Dedifferentiated amniotic fluid mesenchymal stem cell (primary cell): ENCODE results near the gene MPRIP.

Source experiments
- DNase-seq: peaks from one replicate; pipeline ENCODE4 v3.0.0-alpha.2; 2016; ENCODE audit errors: extremely low spot score

MPRIP gene

GRCh38 chr17:17108451-17109049 is 66.3 kb downstream of the MPRIP start:
- DNase-seq = no peak

DNA sequence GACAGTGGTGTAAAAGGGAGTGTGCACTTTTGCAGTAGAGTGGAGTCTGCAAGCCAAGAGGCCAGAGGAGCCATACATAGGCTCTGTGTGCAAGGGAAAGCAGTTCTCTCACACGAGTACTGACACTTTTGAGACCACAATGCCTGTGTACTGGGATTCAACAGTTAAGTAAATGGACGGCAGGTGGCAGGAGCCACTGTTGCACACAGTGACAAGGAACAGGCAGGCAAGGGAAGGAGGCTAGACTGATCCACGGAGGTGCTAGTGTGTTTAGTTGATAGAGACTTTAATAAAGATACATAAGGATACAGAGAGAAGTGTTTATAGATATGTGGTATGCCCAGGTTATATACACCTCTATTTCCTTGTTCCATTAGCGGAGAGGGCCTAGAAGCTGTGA is 67.0 kb downstream of the MPRIP start:
- DNase-seq = no peak

- no peak for DNase-seq
Observed at GRCh38 chr17:17109907-17110306, 67.7 kb downstream of the MPRIP start.

DNA sequence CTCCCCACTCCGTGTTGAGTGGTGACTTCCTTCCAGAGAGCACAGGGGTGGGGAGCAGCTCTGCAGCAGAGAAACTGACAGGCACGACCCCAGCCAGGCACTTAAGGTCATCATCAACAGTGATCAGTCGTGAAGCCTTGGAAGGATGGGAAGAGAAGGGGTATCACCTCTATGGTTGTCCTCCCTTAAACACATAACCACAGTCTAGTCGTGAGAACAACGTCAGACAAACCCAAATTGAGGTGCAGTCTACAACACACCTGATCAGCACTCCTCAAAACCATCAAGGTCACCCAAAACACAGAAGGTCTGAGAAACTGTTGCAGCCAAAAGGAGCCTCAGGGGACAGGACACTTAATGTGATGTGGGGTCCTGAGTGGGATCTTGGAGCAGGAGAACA is 68.3 kb downstream of the MPRIP start:
- DNase-seq = no peak

DNA sequence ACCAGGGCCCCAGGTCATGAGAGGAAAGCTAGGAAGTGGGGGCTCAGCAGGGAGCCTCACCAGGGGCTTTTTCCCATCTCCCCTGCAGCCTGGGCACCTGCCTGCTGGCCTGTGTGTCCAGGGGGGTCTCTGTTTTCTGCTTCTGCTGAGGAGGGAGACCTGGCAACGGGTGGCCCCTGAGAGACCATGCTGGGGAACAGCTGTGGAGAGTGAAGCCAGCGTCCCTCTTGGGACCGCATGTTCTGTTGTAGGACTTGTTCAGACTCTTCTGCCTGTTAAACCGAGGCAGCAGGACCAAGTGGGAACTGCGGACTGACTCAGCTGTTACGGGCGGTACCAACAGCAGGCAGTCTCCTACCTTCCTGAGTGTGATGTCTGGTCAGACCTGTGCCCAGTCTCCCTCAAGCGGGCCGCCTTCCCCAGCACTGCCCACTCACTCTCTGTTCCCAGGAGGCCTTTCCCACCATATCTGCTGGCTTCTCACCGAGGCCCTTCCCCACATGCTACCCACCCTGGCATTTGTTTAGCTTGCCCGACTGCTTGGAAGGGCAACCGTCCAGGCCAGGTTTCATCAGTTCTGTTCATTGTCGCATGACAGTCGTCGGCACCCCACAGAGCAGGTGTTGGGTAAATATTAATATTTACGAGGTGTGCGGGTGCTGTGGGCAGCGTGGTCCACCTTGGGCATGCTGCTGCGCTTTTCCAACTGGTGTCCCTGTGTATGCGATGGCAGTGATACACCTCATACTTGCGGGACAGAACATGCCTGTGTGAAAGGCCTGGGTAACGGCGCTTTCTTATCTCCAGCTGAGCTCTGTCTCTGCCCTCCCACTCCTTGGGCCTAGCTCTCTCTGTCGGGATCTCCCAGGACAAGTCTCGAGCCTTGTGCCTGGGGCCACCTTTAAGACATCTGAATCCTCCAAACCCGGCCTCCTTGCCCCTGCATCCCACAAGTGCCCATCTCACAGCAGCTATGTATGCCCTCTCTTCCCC is 69.4 kb downstream of the MPRIP start:
- DNase-seq = no peak

DNA sequence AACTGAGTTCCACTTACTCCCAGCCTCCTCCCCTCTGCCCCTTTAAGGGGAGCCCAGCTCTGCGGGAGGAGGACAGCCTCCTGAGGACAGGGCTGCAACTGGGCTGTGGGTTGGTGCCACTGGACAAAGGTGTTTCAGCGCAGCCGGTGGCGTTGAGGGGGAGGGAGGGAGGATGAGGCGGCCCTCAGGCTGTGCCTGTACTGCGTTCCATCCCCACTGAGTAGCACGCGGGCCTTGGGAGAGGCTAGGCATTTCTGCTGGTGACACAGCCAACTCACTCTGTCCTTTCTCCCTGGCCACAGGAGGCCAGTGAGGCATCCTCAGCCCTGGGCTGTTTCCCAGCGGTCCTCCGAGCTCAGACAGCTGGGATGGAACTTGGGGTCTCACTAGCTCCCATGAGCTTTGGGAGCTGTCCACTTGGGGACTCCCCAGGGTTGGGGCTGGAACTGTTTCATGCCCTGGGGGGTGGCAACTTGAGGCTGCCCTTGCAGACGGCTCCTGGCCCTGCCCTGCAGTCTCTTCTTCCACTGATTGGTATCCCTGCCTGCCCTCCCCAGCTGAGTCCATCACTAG is 70.5 kb downstream of the MPRIP start:
- no peak for DNase-seq

DNA sequence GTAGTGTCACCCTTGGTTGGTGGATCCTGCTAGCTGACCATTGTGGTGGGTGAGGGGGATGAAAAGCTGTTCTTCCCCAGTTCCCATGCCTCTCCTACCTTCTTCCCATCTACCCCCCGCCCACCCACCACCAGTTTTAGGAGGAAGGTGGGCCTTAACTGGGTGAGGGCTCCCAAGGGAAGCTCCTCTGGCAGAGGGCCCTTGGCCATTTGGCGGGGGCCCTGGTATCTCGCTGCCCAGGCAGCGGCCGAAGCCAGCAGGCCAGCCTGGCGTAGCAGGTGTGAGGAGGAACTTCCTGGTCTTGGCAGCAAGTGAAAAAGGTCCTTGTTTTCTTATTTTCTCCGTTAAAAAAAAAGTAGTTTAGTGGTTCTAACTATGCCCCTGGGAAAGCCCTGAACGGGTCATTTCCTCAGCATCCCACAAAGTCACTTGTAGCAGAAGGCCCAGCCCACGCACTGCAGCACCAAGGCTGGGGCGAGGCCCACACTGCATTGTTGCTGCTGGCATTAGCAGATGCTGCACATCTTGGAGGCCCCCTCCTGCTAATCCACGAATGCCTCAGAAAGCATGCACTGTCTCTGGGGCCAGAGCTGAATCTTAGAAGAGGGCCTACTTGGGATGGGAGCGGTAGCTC is 72.5 kb downstream of the MPRIP start:
- DNase-seq = no peak

DNA sequence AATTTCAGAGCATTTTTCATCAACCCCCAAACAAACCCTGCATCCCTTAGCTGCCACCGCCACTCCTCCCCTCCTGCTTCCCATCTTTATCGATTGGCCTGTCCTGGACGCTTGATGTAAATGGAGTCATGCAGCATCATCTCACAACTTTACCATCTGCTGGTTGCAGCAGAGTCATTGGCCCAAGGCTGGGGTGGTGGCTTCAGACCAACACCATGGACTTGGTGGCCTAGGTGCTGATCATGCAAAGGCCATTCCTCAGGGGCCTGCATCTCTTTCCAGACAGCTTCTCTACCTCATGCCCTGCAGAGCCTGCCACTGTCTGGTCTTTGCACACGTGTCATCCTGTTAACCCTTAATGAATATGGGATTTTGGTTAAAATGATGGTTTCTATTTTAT is 73.4 kb downstream of the MPRIP start:
- DNase-seq = no peak

GRCh38 chr17:17116406-17116805 is 74.1 kb downstream of the MPRIP start:
- no peak for DNase-seq

- no peak for DNase-seq
Observed at GRCh38 chr17:17117923-17118322, 75.7 kb downstream of the MPRIP start.

GRCh38 chr17:17118399-17118798 is 76.1 kb downstream of the MPRIP start:
- no peak for DNase-seq

DNA sequence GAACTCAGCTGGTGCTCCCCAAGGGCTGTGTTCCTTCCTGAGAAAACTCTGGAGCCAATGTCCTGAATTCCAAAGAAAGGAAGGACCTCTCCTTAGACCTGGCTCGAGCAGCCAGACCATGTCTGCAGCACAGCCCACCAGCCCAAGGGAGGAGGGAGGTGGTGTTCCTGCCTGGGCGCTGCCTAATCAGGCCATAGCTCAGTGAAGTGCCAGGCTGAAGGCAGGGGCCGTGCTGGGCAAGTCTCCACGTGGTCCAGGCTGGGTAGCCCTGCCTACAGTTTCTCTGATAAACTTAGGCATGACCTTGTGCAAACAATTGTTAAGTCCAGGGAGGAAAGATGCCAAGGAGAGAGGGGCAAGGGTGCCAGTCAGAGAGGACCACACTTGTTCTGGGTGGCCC is 76.8 kb downstream of the MPRIP start:
- no peak for DNase-seq

DNA sequence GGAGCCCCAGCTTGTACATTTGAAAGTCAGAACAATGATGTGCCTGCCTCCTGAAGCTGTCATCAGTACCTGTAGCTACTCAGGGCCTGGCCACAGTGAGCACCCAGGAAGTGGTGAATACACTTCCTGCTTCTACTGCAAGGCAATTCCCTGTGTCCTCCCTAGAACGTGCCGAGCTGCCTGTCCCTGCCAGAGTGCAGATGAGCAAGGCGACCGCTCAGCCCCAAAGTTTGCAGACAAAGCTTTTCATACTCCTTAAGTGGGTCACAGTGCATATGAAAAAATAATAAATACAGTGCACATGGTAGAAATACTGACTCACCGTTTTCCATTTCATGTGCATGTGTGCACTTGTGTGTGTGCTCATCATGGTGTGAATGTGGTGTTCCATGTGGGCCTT is 77.3 kb downstream of the MPRIP start:
- DNase-seq = no peak

GRCh38 chr17:17120294-17120693 is 78.0 kb downstream of the MPRIP start:
- DNase-seq = no peak

DNA sequence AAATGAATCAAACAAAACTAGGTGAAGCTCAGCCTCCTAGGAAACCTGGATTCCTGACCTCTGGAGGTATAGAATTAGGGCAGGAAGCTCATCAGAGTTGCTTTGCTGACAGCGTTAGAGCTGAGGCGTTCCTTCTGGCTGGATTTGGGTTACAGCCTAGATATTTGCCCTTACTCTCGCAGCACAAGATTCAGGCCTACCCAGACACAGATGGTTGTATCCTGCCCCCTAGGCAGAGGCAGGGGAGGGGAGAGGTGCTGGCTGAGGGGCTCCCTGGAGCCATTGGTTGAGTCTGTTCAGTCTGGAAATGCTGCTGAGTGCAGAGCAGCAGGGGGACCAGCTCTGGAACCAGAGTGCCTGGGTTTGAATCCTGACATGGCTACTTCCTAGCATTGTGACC is 78.4 kb downstream of the MPRIP start:
- no peak for DNase-seq

GRCh38 chr17:17121162-17121561 is 78.9 kb downstream of the MPRIP start:
- DNase-seq = no peak

GRCh38 chr17:17122781-17123483 is 80.7 kb downstream of the MPRIP start:
- DNase-seq = no peak

DNA sequence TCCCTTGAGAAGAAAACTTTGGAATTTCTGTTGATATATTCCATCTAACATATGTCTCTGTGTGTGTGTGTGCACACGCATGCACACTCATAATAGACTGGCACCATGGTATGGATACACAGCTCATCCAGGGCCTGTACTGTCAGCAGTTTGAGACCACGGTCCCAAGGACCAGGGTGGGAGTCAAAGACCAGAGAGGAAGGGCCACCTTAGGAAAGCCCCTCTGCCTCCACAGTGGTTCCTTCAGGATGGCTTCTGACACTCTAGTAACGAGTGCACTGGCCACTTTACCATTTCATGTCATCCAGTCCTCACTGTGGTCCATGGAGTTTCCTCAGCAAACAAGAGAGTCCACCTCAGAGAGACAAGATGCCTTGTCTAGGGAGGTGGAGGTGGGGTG is 82.1 kb downstream of the MPRIP start:
- no peak for DNase-seq

GRCh38 chr17:17125136-17126084 is 83.2 kb downstream of the MPRIP start:
- DNase-seq = no peak
